ENCODE results near the gene TIPRL.
"Not testable (repeated sequence)": the region's sequence is repeated elsewhere in the genome, so short reads cannot be mapped to it uniquely, and the experiment has no call there.

TIPRL gene

DNA sequence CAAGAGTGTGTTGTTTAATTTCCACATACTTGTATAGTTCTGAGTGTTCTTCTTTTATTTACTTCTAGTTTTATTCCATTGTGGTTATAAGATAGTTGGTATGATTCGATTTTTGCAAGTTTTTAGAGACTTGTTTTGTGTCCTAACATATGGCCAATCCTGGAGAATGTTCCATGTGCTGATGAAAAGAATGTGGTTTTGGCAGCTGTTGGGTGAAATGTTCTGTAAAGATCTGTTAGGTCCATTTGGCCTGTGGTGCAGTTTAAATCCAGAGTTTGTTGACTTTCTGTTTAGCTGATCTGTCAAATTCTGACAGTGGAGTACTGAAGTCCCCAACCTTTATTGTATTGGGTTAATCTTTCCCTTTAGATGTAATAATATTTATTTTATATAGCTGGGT lies 19.5 kb upstream of the TIPRL start:
- no peak for DNase-seq (ENCODE audit: low spot score)
- no peak for FAIRE-seq

GRCh38 chr1:168159979-168160378 lies 18.8 kb upstream of the TIPRL start:
- DNase-seq (ENCODE audit: low spot score) (no peak), FAIRE-seq (no peak)

DNA sequence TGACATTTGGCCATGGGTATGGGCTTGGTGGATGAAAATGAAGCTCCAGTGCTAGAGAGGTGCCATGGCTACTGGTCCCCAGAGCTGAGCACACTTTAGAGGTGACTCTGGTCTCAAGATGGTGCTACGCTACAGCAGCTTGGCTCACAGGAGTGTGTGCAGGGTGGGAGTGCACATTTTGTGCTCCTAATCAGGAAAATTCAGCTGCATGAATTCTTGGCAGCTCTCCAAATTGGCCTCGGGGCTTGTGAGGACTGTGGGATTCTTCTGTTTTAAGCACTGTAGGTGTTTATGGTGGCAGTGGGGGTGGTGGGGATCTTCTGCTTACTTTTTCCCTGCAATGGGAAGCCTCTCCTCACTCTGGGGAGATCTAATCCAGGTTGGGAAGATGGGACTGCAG lies 17.3 kb upstream of the TIPRL start:
- FAIRE-seq (no peak), DNase-seq (ENCODE audit: low spot score) (no peak)

DNA sequence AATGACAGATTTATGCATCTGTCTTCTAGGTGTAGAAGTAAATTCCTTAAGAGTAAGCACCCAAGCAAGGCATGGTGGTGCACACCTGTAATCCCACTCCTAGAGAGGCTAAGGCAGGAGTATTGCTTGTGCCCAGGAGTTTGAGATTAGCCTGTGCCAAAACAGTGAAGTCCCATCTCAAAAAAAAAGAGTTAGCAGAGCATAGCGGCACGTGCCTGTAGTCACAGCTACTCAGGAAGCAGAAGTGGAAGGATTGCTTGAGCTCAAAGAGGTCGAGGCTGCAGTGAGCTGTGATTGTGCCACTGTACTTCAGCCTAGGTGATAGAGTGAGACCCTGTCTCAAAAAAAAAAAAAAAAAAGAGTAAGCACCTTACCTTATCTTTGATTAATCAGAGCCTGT lies 15.1 kb upstream of the TIPRL start:
- FAIRE-seq (no peak), DNase-seq (ENCODE audit: low spot score) (no peak)

DNA sequence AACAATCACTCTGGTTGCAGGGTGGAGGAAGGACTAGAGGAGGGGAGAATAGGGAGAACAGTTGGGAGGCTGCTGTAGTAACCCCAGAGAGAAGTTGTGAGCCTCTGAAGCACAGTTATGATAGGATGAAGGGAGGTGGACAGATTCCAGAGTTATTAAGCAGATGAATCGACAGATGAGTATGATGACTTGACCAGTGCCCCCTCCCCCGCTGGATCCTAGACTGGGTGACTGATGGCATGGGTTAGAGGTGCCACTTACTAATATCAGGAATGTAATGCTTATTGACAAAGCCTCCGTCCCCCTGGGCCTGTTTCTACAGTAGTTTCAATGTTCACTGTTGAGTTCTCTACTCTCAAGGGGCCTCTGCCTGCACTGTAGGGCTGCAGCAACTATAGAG lies 14.0 kb upstream of the TIPRL start:
- FAIRE-seq (no peak), DNase-seq (ENCODE audit: low spot score) (no peak)

GRCh38 chr1:168167806-168168205 lies 11.0 kb upstream of the TIPRL start:
- no peak for FAIRE-seq

DNA sequence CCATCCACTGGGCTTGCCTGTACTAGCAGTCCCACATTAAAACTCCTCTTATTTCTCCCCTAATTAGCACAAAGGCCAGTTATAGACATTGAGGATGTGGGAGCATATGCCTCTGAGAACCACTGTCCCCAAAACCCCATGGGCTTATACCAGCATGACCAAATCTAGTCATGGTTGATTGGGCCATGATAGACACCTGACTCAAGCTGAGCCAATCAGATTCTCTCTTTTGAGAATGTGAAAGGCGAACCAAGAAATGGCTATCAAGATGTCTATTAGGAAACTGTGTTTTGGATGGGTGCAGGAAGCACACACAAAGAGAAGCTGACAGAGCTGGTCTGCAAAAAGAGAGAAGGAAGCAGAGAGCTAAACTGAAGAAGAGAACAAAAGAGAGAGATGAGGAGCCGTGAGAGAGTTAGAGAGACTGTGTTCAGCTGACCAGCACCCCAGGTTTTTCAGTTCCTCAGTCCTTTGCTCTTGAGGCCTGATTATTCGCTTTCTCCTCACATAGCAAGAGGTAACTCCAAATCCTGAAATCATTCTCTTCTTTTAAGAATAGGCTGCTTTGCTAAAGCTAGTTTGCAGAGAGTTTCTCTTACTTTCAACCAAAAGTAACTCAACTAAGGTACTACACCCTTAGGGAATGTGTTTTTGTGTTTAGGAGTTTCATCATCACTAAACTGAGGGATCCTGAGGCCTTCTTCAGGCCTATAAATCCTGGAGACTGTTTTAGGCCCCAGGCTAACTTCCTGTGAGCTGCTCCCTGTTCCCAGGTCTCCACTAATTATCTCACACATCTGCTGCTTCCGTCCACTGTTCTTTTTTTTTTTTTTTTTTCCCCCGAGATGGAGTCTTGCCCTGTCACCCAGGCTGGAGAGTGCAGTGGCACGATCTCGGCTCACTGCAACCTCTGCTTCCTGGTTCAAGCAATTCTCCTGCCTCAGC lies 7.9 kb upstream of the TIPRL start:
- no peak for FAIRE-seq
- DNase-seq (ENCODE audit: low spot score), result no peak

More at GRCh38 chr1:168167806-168168205, 11.0 kb upstream of the TIPRL start:
- DNase-seq (ENCODE audit: low spot score), result no peak

DNA sequence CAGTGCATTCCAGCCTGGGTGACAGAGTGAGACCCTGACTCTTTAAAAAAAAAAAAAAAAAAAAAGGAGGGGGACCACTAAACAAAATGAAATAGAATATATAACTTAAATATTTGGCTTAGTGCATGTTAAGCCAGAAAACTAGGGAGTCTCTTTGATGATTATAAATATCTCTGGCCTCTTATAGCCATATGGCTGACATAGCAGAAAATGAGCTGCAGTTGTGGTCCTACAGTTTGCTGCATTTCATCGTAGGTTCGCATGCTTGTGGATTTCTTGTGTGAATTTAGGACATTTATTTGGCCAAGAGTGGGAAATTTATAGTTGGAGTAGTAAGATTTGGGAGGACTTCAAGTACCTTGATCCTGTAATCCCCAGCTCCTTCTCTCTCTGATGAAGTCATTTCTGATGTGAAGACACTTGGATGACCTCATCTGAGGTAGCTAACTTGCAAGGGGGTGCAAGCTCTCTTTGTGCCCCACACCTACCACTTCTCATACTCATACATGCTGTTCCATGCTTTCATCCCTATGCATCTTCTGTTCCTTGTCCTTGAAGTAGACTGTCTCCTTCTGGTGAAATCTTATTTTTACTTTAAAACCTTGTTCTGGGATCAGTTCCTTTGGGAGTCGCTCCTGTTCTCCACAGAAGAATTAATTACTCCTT lies 6.4 kb upstream of the TIPRL start:
- DNase-seq (ENCODE audit: low spot score) (no peak), FAIRE-seq (no peak)

GRCh38 chr1:168178227-168178637 lies 530 bp upstream of the TIPRL start:
- no peak for DNase-seq (ENCODE audit: low spot score)
- no peak for FAIRE-seq

- DNase-seq (ENCODE audit: low spot score) (peak; percentile 18), FAIRE-seq (no peak)
Observed at GRCh38 chr1:168179438-168180147, 831 bp downstream of the TIPRL start.

- FAIRE-seq (no peak), DNase-seq (ENCODE audit: low spot score) (no peak)
Observed at GRCh38 chr1:168180148-168180524, 1.4 kb downstream of the TIPRL start.

- not testable (repeated sequence) for FAIRE-seq; DNase-seq (ENCODE audit: low spot score)
Observed at GRCh38 chr1:168181063-168181720, 2.4 kb downstream of the TIPRL start.

DNA sequence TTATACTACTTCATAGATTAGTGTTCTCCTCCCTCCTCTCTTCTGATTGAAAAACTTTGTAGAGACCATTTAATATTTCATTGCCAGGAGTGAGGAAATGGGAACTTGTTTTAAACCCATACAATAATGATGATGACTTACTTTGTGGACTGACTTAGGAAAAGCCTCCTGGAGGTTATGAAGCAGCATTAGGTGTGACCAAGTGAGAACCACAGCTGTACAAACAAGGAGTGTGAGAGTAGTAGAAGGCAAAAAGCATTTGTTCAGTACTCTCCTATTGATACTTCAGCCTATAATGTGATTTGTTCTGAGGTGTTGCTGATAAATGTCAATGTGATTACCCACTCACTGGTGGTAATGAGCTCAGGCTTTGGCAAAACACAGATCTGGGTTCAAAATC lies 8.4 kb downstream of the TIPRL start:
- no peak for DNase-seq (ENCODE audit: low spot score)
- no peak for FAIRE-seq

GRCh38 chr1:168190403-168190802 lies 11.6 kb downstream of the TIPRL start:
- FAIRE-seq, result no peak
- DNase-seq (ENCODE audit: low spot score), result no peak

- DNase-seq (ENCODE audit: low spot score) (no peak), FAIRE-seq (no peak)
Observed at GRCh38 chr1:168195199-168196135, 16.7 kb downstream of the TIPRL start.

DNA sequence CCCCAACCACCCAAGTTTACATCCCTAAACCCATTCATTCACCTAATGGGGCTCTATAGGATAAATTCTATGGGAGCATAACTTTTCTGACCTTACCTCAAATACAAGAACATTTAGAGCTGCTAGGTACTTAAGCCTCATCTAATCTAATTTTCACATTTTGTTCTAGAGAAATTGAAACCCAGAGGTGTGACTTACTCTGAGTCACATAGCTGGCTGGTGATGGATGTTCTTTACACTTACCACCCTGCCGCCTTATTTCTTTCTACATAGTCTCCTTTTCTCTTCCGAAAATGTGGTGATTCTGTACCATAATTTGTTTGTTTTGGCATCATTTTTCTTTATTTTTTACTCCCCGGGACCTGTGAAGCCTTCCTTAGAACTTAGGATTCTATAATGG lies 20.3 kb downstream of the TIPRL start:
- no peak for DNase-seq (ENCODE audit: low spot score)
- FAIRE-seq, result no peak

DNA sequence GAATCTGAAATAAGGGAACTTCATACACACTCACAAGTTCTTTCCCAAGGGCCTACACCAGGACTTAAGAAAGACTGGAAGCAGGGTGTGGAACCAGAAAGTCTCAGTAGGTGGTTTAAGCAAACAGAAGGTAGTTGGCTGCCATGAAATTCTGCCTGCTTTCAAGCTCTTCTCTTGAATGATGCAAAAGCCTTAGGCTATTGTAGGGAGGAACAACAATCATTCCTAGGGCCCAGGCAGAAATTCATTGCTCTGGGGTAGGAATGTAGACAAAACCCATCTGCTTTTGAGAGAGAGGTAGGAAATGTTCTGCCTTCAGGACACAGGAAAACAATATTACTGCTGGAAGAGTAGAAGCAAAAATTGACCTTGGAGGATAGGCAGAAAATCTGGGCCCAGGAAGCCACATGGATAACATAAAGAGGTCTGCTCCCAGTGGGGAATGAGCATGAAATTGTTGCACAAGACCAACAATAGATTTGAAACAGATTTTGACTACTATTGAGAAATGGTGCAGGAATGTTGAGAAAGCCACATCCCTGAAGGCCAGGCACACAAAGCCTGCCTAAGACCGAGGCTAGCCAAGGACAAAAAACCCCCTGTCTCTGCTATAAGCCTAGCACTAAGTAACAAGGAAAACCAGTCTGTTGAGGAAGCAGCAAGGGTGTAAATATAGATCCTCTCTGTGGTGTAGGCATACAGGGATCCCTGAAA lies 24.3 kb downstream of the TIPRL start:
- FAIRE-seq, result no peak

GRCh38 chr1:168206111-168206510 lies 27.3 kb downstream of the TIPRL start:
- DNase-seq (ENCODE audit: low spot score) (no peak), FAIRE-seq (no peak)

More for the DNA sequence above, 24.3 kb downstream of the TIPRL start:
- no peak for DNase-seq (ENCODE audit: low spot score)

DNA sequence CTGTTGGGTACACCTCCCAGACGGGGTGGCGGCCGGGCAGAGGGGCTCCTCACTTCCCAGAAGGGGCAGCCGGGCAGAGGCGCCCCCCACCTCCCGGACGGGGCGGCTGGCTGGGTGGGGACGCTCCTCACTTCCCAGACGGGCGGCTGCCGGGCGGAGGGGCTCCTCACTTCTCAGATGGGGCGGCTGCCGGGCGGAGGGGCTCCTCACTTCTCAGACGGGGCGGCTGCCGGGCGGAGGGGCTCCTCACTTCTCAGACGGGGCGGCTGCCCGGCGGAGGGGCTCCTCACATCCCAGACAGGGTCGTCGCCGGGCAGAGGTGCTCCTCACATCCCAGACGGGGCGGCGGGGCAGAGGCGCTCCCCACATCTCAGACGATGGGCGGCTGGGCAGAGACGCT lies 28.9 kb downstream of the TIPRL start:
- DNase-seq (ENCODE audit: low spot score); FAIRE-seq: not testable (repeated sequence)

DNA sequence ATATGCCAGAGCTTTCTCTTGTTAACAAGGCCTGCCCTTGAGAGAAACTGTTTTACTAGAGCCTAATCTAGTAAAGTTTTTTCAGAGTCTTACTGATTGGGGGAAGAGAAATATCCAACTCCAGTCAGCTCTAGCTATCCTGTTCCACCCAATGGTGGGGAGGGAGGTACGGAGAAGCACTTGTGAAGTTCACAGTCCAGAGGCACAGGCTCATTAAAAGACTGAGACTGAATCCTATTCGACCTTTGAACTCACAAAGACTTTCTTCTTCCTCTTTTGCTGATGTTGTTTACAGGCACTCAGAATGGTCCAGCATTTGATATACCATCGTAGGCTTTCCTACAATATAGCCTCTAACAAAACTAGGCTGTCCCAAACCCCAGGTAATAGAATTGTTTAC lies 31.6 kb downstream of the TIPRL start:
- no peak for FAIRE-seq
- no peak for DNase-seq (ENCODE audit: low spot score)

Data from urothelium cell line (cell line).